K562 (cell line): ENCODE results near the gene PGP. TPM values are rescaled to one million over a fixed set of nuclear protein-coding genes. Genes with fewer than 3 reads are reported as not detected.

ENCODE experiments used
- CBFA2T3 ChIP-seq: fragments of 450-650 bp; IDR thresholded peaks from 2 replicates; pipeline ENCODE4 v1.6.1; 2017
- CBFB ChIP-seq: sonication (generic); formaldehyde crosslinking; IDR thresholded peaks from 2 replicates; pipeline ENCODE4 v1.4.0; 2020; ENCODE audit warnings: mild to moderate bottlenecking, missing genetic modification reagents
- CREM ChIP-seq: IDR thresholded peaks from 2 replicates; pipeline ENCODE4 v1.6.1; 2014; ENCODE audit warnings: antibody characterized with exemption, low read depth
- EGR1 ChIP-seq: fragments of 450-650 bp; conservative IDR thresholded peaks from 2 replicates; pipeline ENCODE4 v1.6.1; 2017; ENCODE audit warnings: mild to moderate bottlenecking
- EP400 ChIP-seq: fragments of 450-650 bp; IDR thresholded peaks from 2 replicates; pipeline ENCODE4 v1.6.1; 2017; ENCODE audit warnings: antibody characterized with exemption, mild to moderate bottlenecking, moderate library complexity
- IFI16 ChIP-seq: fragments of 250-450 bp; sonication (Bioruptor Pico); IDR thresholded peaks from 2 replicates; pipeline ENCODE4 v2.1.2; 2022; ENCODE audit warnings: mild to moderate bottlenecking, inconsistent platforms
- KDM1A ChIP-seq, 2 experiments: fragments of 450-650 bp; IDR thresholded peaks; 2 replicates each; pipeline ENCODE4 v1.6.1; 2016; ENCODE audit warnings: mild to moderate bottlenecking in 2 of 2
- NR2C1 ChIP-seq, 2 experiments: fragments of 450-650 bp; IDR thresholded peaks; 2 replicates each; pipeline ENCODE4 v1.6.1; 2017; ENCODE audit warnings: mild to moderate bottlenecking in 2 of 2, antibody characterized with exemption in 1 of 2, inconsistent platforms in 1 of 2, missing compliant biosample characterization in 1 of 2, missing genetic modification characterization in 1 of 2
- SMAD4 ChIP-seq: fragments of 250-450 bp; sonication (Bioruptor Pico); conservative IDR thresholded peaks from 2 replicates; pipeline ENCODE4 v1.8.0; 2021; ENCODE audit warnings: inconsistent platforms, mild to moderate bottlenecking, moderate library complexity
- ZBTB1 ChIP-seq: sonication (generic); formaldehyde crosslinking; IDR thresholded peaks from 2 replicates; pipeline ENCODE4 v1.8.1; 2023; ENCODE audit warnings: missing genetic modification reagents, low read depth, mild to moderate bottlenecking, borderline replicate concordance
- ZBTB7A ChIP-seq: IDR thresholded peaks from 2 replicates; pipeline ENCODE4 v1.6.1; 2011; ENCODE audit warnings: low read depth, mild to moderate bottlenecking, low read length, moderate library complexity, borderline replicate concordance; ENCODE audit not compliant: control insufficient read depth
- ZFX ChIP-seq: sonication (generic); formaldehyde crosslinking; IDR thresholded peaks from 2 replicates; pipeline ENCODE4 v1.8.0; 2022; ENCODE audit warnings: mild to moderate bottlenecking, missing genetic modification reagents, moderate library complexity
- ZNF311 ChIP-seq: fragments of 250-450 bp; sonication (Bioruptor Pico); IDR thresholded peaks from 2 replicates; pipeline ENCODE4 v1.4.0; 2020; ENCODE audit warnings: mild to moderate bottlenecking, moderate library complexity
- ZNF444 ChIP-seq: fragments of 250-450 bp; sonication (Bioruptor Pico); IDR thresholded peaks from 2 replicates; pipeline ENCODE4 v1.4.0; 2020; ENCODE audit warnings: mild to moderate bottlenecking, moderate library complexity
- ZSCAN29 ChIP-seq: fragments of 450-650 bp; IDR thresholded peaks from 2 replicates; pipeline ENCODE4 v1.6.1; 2017
- polyA plus RNA-seq, 8 experiments: library from polyadenylated mRNA; depleted of rRNA in 4 of 8; stranded (reverse) in 5 of 8; unstranded in 3 of 8; fragments of >200 nt; fragmentation: Nextera tagmentation in 2 of 8; fragmentation: Illumina TruSeq in 1 of 8; extraction: Ambion mirVana in 2 of 8; extraction: Trizol in 1 of 8; gene quantifications; 2 replicates each; pipeline versions ENCODE4 v1.2.1 to v1.2.3, GENCODE V29; 2011 to 2014; ENCODE audit warnings: inconsistent platforms in 1 of 8, missing spikeins in 1 of 8
- total RNA-seq, 7 experiments: library from RNA; depleted of rRNA in 6 of 7; stranded (reverse); fragments of >200 nt in 6 of 7; fragmentation: Illumina TruSeq in 2 of 7; extraction: Trizol in 2 of 7; gene quantifications; 2 replicates each; pipeline versions ENCODE4 v1.2.1 to v1.2.3, GENCODE V29; 2011 to 2021; ENCODE audit warnings: low replicate concordance in 1 of 7
- TF ChIP-seq, protein P1 (sequence below): fragments of 250-450 bp; sonication (Bioruptor Pico); IDR thresholded peaks from 2 replicates; pipeline ENCODE4 v1.5.0; 2021
- TF ChIP-seq, protein P2 (sequence below): sonication (generic); formaldehyde crosslinking; IDR thresholded peaks from 2 replicates; pipeline ENCODE4 v1.4.0; 2020; ENCODE audit warnings: mild to moderate bottlenecking, missing genetic modification reagents
- TF ChIP-seq, protein P3 (sequence below): fragments of 450-650 bp; formaldehyde crosslinking; conservative IDR thresholded peaks from 2 replicates; pipeline ENCODE4 v1.4.0; 2022; ENCODE audit warnings: mild to moderate bottlenecking, missing genetic modification characterization
- TF ChIP-seq, protein P4 (sequence below): sonication (generic); formaldehyde crosslinking; IDR thresholded peaks from 2 replicates; pipeline ENCODE4 v1.9.0; 2022; ENCODE audit warnings: mild to moderate bottlenecking, missing genetic modification reagents
- TF ChIP-seq, protein P5 (sequence below): sonication (generic); formaldehyde crosslinking; IDR thresholded peaks from 2 replicates; pipeline ENCODE4 v1.9.0; 2022; ENCODE audit warnings: mild to moderate bottlenecking, missing genetic modification reagents
- TF ChIP-seq, protein P6 (sequence below): sonication (generic); formaldehyde crosslinking; IDR thresholded peaks from 2 replicates; pipeline ENCODE4 v1.8.0; 2022; ENCODE audit warnings: missing genetic modification reagents, mild to moderate bottlenecking, moderate library complexity, borderline replicate concordance

The PGP gene
- total and polyA plus RNA-seq, 9 of the 15 experiments (the other 6 are each of a cell fraction or from before 2014, with no cell fraction given) = 1.1 to 57.6 (median 19.6) TPM

DNA sequence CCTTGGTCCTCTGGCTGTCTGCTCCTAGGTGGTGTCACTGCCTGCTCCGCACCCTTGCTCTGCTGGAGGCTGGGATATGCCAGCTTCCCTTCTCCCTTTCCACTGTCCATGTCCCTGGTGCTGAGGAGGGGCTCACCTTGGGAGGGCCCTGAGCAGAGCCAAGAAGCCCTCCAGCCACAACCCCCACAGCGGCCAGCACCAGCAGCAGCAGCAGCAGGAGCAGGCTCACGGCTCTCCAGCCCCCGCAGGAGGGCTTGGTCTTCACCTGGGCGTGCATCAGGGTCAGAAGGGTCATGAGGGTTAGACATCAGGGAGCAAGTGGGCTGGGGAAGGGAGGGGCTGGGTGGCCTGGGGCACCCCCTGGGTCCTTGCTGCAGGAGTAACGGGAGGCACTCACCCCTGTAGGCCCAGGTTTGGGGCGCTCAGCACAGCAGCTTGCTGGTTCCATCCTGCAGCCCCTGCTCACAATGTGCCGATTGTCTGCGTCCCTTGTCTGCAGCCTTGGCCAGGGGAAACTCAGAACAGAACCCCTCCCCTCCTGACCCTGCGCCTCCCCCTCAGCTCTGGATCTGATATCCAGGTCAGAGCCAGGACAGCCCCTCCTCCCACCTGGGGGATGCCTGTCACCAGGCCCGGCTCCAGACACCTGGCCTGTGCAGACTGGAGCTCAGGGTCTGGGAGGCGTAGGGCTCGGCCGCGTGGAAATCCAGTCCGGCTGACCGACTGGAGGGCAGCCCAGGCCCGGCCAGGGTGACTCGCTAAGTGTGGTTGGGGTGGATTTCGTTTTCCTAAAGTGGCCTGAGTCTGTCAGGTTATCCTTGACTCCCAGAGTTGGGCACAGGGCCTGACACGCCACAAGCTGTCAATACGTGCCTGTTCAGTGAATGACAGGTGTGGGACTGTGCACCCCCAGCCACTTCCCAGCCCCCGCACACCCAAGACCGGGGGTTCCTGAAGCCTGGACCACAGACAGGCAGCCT lies 4.0 kb downstream of the PGP start, which contains the start of gene BRICD5 (continued):
- TF ChIP-seq, protein P1, sequence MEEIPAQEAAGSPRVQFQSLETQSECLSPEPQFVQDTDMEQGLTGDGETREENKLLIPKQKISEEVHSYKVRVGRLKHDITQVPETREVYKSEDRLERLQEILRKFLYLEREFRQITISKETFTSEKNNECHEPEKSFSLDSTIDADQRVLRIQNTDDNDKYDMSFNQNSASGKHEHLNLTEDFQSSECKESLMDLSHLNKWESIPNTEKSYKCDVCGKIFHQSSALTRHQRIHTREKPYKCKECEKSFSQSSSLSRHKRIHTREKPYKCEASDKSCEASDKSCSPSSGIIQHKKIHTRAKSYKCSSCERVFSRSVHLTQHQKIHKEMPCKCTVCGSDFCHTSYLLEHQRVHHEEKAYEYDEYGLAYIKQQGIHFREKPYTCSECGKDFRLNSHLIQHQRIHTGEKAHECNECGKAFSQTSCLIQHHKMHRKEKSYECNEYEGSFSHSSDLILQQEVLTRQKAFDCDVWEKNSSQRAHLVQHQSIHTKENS (CRISPR knock-in tag) = no peak
- TF ChIP-seq, protein P2, sequence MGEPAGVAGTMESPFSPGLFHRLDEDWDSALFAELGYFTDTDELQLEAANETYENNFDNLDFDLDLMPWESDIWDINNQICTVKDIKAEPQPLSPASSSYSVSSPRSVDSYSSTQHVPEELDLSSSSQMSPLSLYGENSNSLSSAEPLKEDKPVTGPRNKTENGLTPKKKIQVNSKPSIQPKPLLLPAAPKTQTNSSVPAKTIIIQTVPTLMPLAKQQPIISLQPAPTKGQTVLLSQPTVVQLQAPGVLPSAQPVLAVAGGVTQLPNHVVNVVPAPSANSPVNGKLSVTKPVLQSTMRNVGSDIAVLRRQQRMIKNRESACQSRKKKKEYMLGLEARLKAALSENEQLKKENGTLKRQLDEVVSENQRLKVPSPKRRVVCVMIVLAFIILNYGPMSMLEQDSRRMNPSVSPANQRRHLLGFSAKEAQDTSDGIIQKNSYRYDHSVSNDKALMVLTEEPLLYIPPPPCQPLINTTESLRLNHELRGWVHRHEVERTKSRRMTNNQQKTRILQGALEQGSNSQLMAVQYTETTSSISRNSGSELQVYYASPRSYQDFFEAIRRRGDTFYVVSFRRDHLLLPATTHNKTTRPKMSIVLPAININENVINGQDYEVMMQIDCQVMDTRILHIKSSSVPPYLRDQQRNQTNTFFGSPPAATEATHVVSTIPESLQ (CRISPR knock-in tag) = no peak
- TF ChIP-seq ZFX (CRISPR knock-in tag) (peak; percentile 46), CREM (peak; percentile 34), ZNF444 (CRISPR knock-in tag) (no peak), ZNF311 (CRISPR knock-in tag) (no peak), ZBTB1 (CRISPR knock-in tag) (no peak), CBFB (CRISPR knock-in tag) (no peak), EGR1 (0 out of 2 replicates have a peak, but pooled peaks have one; percentile 33), NR2C1 (IDR thresholded peaks at IDR 0.05) (0 out of 2 replicates have a peak, but pooled peaks have one; percentile 21), NR2C1 (tag; IDR thresholded peaks at IDR 0.05) (peak; percentile 41; the same call in 1 of the 2 replicates), KDM1A (IDR thresholded peaks at IDR 0.05) (no peak), ZBTB7A (peak; percentile 76; the same call in 1 of the 2 replicates), CBFA2T3 (peak; percentile 54), EP400 (peak; percentile 25; the same call in 1 of the 2 replicates), SMAD4 (CRISPR knock-in tag) (0 out of 2 replicates have a peak, but pooled peaks have one; percentile 69), IFI16 (CRISPR knock-in tag) (no peak), ZSCAN29 (no peak)
- TF ChIP-seq, protein P3, sequence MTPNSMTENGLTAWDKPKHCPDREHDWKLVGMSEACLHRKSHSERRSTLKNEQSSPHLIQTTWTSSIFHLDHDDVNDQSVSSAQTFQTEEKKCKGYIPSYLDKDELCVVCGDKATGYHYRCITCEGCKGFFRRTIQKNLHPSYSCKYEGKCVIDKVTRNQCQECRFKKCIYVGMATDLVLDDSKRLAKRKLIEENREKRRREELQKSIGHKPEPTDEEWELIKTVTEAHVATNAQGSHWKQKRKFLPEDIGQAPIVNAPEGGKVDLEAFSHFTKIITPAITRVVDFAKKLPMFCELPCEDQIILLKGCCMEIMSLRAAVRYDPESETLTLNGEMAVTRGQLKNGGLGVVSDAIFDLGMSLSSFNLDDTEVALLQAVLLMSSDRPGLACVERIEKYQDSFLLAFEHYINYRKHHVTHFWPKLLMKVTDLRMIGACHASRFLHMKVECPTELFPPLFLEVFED (CRISPR knock-in tag) = no peak
- TF ChIP-seq, protein P4, sequence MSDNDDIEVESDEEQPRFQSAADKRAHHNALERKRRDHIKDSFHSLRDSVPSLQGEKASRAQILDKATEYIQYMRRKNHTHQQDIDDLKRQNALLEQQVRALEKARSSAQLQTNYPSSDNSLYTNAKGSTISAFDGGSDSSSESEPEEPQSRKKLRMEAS (CRISPR knock-in tag) = peak; percentile 47
- TF ChIP-seq, protein P5, sequence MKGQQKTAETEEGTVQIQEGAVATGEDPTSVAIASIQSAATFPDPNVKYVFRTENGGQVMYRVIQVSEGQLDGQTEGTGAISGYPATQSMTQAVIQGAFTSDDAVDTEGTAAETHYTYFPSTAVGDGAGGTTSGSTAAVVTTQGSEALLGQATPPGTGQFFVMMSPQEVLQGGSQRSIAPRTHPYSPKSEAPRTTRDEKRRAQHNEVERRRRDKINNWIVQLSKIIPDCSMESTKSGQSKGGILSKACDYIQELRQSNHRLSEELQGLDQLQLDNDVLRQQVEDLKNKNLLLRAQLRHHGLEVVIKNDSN (CRISPR knock-in tag) = peak; percentile 12; the same call in 1 of the 2 replicates
- TF ChIP-seq, protein P6, sequence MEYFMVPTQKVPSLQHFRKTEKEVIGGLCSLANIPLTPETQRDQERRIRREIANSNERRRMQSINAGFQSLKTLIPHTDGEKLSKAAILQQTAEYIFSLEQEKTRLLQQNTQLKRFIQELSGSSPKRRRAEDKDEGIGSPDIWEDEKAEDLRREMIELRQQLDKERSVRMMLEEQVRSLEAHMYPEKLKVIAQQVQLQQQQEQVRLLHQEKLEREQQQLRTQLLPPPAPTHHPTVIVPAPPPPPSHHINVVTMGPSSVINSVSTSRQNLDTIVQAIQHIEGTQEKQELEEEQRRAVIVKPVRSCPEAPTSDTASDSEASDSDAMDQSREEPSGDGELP (CRISPR knock-in tag) = peak; percentile 59; the same call in 1 of the 2 replicates
